HUES6 (cell line): ENCODE measurements around the gene SH3RF3.
A peak's percentile ranks its signal among the peaks of the same experiment; 100 is the strongest.

ENCODE experiments used
- H3K27ac ChIP-seq: 2 replicates; pipeline ENCODE4 v1.7.0; 2013; ENCODE audit warnings: low read depth, mild to moderate bottlenecking, low read length, inconsistent platforms
- H3K27me3 ChIP-seq: 2 replicates; pipeline ENCODE4 v1.6.1; 2013; ENCODE audit warnings: low read length; ENCODE audit not compliant: control insufficient read depth, insufficient read depth
- H3K36me3 ChIP-seq: 2 replicates; pipeline ENCODE4 v1.6.1; 2013; ENCODE audit warnings: low read length; ENCODE audit not compliant: control insufficient read depth, insufficient read depth
- H3K4me1 ChIP-seq: 2 replicates; pipeline ENCODE4 v1.6.1; 2013; ENCODE audit warnings: low read length; ENCODE audit not compliant: control insufficient read depth, insufficient read depth
- H3K4me3 ChIP-seq: 2 replicates; pipeline ENCODE4 v1.5.1; 2013; ENCODE audit warnings: low read depth, low read length
- H3K9ac ChIP-seq: one replicate; pipeline ENCODE4 v1.6.1; 2013; ENCODE audit warnings: mild to moderate bottlenecking, low read length
- H3K9me3 ChIP-seq: 2 replicates; pipeline ENCODE4 v1.6.1; 2013; ENCODE audit warnings: low read depth, low read length; ENCODE audit not compliant: control insufficient read depth, insufficient read depth

Gene SH3RF3

GRCh38 chr2:109128616-109129355, at the start of gene SH3RF3:
Gene SH3RF3 (plus strand): TSS chr2:109129205.
- no peaks in the 10 kb centered on the region for H3K36me3 ChIP-seq
- no peaks in the 10 kb centered on the region for H3K9me3 ChIP-seq
- H3K4me3 ChIP-seq = peak within 1 kb of the TSS; percentile 75
- peaks cover 60% of the 10 kb centered on the region for H3K27me3 ChIP-seq
- peaks cover 16% of the 10 kb centered on the region; the same call in 1 of the 2 replicates for H3K4me1 ChIP-seq
- H3K27ac ChIP-seq = no peak within 1 kb of the TSS
- H3K9ac ChIP-seq = no peak within 1 kb of the TSS

GRCh38 chr2:109079590-109079989, 49.4 kb upstream of the SH3RF3 start:
- Histone ChIP-seq H3K9me3 (no peaks in the 10 kb centered on the region), H3K27me3 (no peaks in the 10 kb centered on the region; the same call in 1 of the 2 replicates), H3K9ac (no peak overlapping the region), H3K27ac (no peak overlapping the region), H3K4me3 (no peak overlapping the region), H3K36me3 (no peaks in the 10 kb centered on the region), H3K4me1 (no peaks in the 10 kb centered on the region)

GRCh38 chr2:109080109-109080508, 48.9 kb upstream of the SH3RF3 start:
- Histone ChIP-seq H3K4me3 (no peak overlapping the region), H3K9me3 (no peaks in the 10 kb centered on the region), H3K4me1 (no peaks in the 10 kb centered on the region), H3K36me3 (no peaks in the 10 kb centered on the region), H3K9ac (no peak overlapping the region), H3K27ac (no peak overlapping the region), H3K27me3 (no peaks in the 10 kb centered on the region; the same call in 1 of the 2 replicates)

- H3K4me3 ChIP-seq = no peak overlapping the region
- no peak overlapping the region for H3K27ac ChIP-seq
- H3K27me3 ChIP-seq = no peaks in the 10 kb centered on the region; the same call in 1 of the 2 replicates
- H3K9ac ChIP-seq = no peak overlapping the region
- no peaks in the 10 kb centered on the region for H3K36me3 ChIP-seq
- no peaks in the 10 kb centered on the region for H3K4me1 ChIP-seq
- no peaks in the 10 kb centered on the region for H3K9me3 ChIP-seq
Measured at GRCh38 chr2:109080757-109081156, 48.2 kb upstream of the SH3RF3 start.

- Histone ChIP-seq H3K9ac (no peak overlapping the region), H3K27me3 (no peaks in the 10 kb centered on the region; the same call in 1 of the 2 replicates), H3K27ac (no peak overlapping the region), H3K36me3 (no peaks in the 10 kb centered on the region), H3K4me3 (no peak overlapping the region), H3K4me1 (no peaks in the 10 kb centered on the region), H3K9me3 (no peaks in the 10 kb centered on the region)
Measured at GRCh38 chr2:109081374-109081773, 47.6 kb upstream of the SH3RF3 start.

GRCh38 chr2:109083771-109084170, 45.2 kb upstream of the SH3RF3 start:
- no peaks in the 10 kb centered on the region for H3K4me1 ChIP-seq
- no peak overlapping the region for H3K4me3 ChIP-seq
- no peak overlapping the region for H3K9ac ChIP-seq

GRCh38 chr2:109084341-109084740, 44.7 kb upstream of the SH3RF3 start:
- no peaks in the 10 kb centered on the region; the same call in 1 of the 2 replicates for H3K27me3 ChIP-seq
- H3K4me3 ChIP-seq = no peak overlapping the region
- H3K9ac ChIP-seq = no peak overlapping the region
- no peak overlapping the region for H3K27ac ChIP-seq
- H3K4me1 ChIP-seq = no peaks in the 10 kb centered on the region
- no peaks in the 10 kb centered on the region for H3K36me3 ChIP-seq
- H3K9me3 ChIP-seq = no peaks in the 10 kb centered on the region

More at GRCh38 chr2:109083771-109084170, 45.2 kb upstream of the SH3RF3 start:
- H3K36me3 ChIP-seq = no peaks in the 10 kb centered on the region
- H3K9me3 ChIP-seq = no peaks in the 10 kb centered on the region
- H3K27ac ChIP-seq = no peak overlapping the region
- H3K27me3 ChIP-seq = no peaks in the 10 kb centered on the region; the same call in 1 of the 2 replicates

GRCh38 chr2:109085912-109086742, 42.9 kb upstream of the SH3RF3 start:
- Histone ChIP-seq H3K4me1 (no peaks in the 10 kb centered on the region), H3K4me3 (no peak overlapping the region), H3K9me3 (no peaks in the 10 kb centered on the region), H3K9ac (no peak overlapping the region), H3K36me3 (no peaks in the 10 kb centered on the region), H3K27ac (no peak overlapping the region), H3K27me3 (no peaks in the 10 kb centered on the region; the same call in 1 of the 2 replicates)

- no peak overlapping the region for H3K27ac ChIP-seq
- H3K9me3 ChIP-seq = no peaks in the 10 kb centered on the region
- H3K4me1 ChIP-seq = no peaks in the 10 kb centered on the region
- no peak overlapping the region for H3K9ac ChIP-seq
- H3K36me3 ChIP-seq = no peaks in the 10 kb centered on the region
- no peaks in the 10 kb centered on the region; the same call in 1 of the 2 replicates for H3K27me3 ChIP-seq
- no peak overlapping the region for H3K4me3 ChIP-seq
Measured at GRCh38 chr2:109086743-109087020, 42.3 kb upstream of the SH3RF3 start.

GRCh38 chr2:109087055-109087663, 41.8 kb upstream of the SH3RF3 start:
- Histone ChIP-seq H3K4me3 (no peak overlapping the region), H3K4me1 (no peaks in the 10 kb centered on the region), H3K9me3 (no peaks in the 10 kb centered on the region), H3K36me3 (no peaks in the 10 kb centered on the region), H3K27me3 (no peaks in the 10 kb centered on the region), H3K9ac (no peak overlapping the region), H3K27ac (no peak overlapping the region)
